ENCODE data around the gene PODNL1.

Gene PODNL1

GRCh38 chr19:13899912-13900584, 38.2 kb downstream of the PODNL1 start:
- in situ Hi-C loops (cut with MboI; ENCODE audit: low sequenced_read_pairs), result loop anchor here (25.0 kb wide), 1 partner anchor 437 kb away; no protein-coding TSS in a partner anchor

- in situ Hi-C loops (cut with MboI; ENCODE audit: low sequenced_read_pairs), result loop anchor here (25.0 kb wide), 1 partner anchor 438 kb away; no protein-coding TSS in a partner anchor
Observed at GRCh38 chr19:13899393-13899792, 38.8 kb downstream of the PODNL1 start.

- in situ Hi-C loops (cut with MboI; ENCODE audit: low sequenced_read_pairs), result loop anchor here (25.0 kb wide), 1 partner anchor 441 kb away; no protein-coding TSS in a partner anchor
Observed at GRCh38 chr19:13896227-13896626, 42.0 kb downstream of the PODNL1 start.

GRCh38 chr19:13894552-13894951, 43.7 kb downstream of the PODNL1 start:
- in situ Hi-C loops (cut with MboI; ENCODE audit: low sequenced_read_pairs), result loop anchor here (25.0 kb wide), 1 partner anchor 443 kb away; no protein-coding TSS in a partner anchor

GRCh38 chr19:13892870-13893269, 45.3 kb downstream of the PODNL1 start:
- in situ Hi-C loops (cut with MboI; ENCODE audit: low sequenced_read_pairs), result loop anchor here (25.0 kb wide), 1 partner anchor 444 kb away; no protein-coding TSS in a partner anchor

- in situ Hi-C loops (cut with MboI; ENCODE audit: low sequenced_read_pairs), result loop anchor here (25.0 kb wide), 1 partner anchor 447 kb away; no protein-coding TSS in a partner anchor
Observed at GRCh38 chr19:13890136-13890535, 48.1 kb downstream of the PODNL1 start.

GRCh38 chr19:13888281-13888680, 49.9 kb downstream of the PODNL1 start:
- in situ Hi-C loops (cut with MboI; ENCODE audit: low sequenced_read_pairs), result loop anchor here (25.0 kb wide), 1 partner anchor 449 kb away; no protein-coding TSS in a partner anchor

GRCh38 chr19:13887517-13887916, 50.7 kb downstream of the PODNL1 start:
- in situ Hi-C loops (cut with MboI; ENCODE audit: low sequenced_read_pairs), result loop anchor here (25.0 kb wide), 1 partner anchor 450 kb away; no protein-coding TSS in a partner anchor

GRCh38 chr19:13887018-13887436, 51.2 kb downstream of the PODNL1 start:
- in situ Hi-C loops (cut with MboI; ENCODE audit: low sequenced_read_pairs), result loop anchor here (25.0 kb wide), 1 partner anchor 450 kb away; no protein-coding TSS in a partner anchor

- in situ Hi-C loops (cut with MboI; ENCODE audit: low sequenced_read_pairs), result loop anchor here (25.0 kb wide), 1 partner anchor 451 kb away; no protein-coding TSS in a partner anchor
Observed at GRCh38 chr19:13885826-13886365, 52.3 kb downstream of the PODNL1 start.

- in situ Hi-C loops (cut with MboI; ENCODE audit: low sequenced_read_pairs), result loop anchor here (5.0 to 25.0 kb wide), 2 partner anchors 187 to 452 kb away; partner anchors contain the start of gene MISP3
Observed at GRCh38 chr19:13884726-13885591, 53.3 kb downstream of the PODNL1 start.

- in situ Hi-C loops (cut with MboI; ENCODE audit: low sequenced_read_pairs), result loop anchor here (5.0 to 25.0 kb wide), 2 partner anchors 189 to 454 kb away; partner anchors contain the start of gene MISP3
Observed at GRCh38 chr19:13883516-13884064, 54.6 kb downstream of the PODNL1 start.

GRCh38 chr19:13882836-13883235, 55.4 kb downstream of the PODNL1 start:
- in situ Hi-C loops (cut with MboI; ENCODE audit: low sequenced_read_pairs), result loop anchor here (5.0 to 25.0 kb wide), 2 partner anchors 189 to 454 kb away; partner anchors contain the start of gene MISP3

- in situ Hi-C loops (cut with MboI; ENCODE audit: low sequenced_read_pairs), result loop anchor here (5.0 to 25.0 kb wide), 2 partner anchors 190 to 455 kb away; partner anchors contain the start of gene MISP3
Observed at GRCh38 chr19:13882419-13882795, 55.8 kb downstream of the PODNL1 start.

- in situ Hi-C loops (cut with MboI; ENCODE audit: low sequenced_read_pairs), result loop anchor here (5.0 to 25.0 kb wide), 2 partner anchors 190 to 455 kb away; partner anchors contain the start of gene MISP3
Observed at GRCh38 chr19:13881692-13882418, 56.4 kb downstream of the PODNL1 start.

GRCh38 chr19:13881251-13881691, 56.9 kb downstream of the PODNL1 start:
- in situ Hi-C loops (cut with MboI; ENCODE audit: low sequenced_read_pairs), result loop anchor here (5.0 to 25.0 kb wide), 2 partner anchors 191 to 456 kb away; partner anchors contain the start of gene MISP3

Measured in HL-60/S4 (cell line).